GM19025 (cell line): ENCODE results near the gene CDT1.
"Not testable (repeated sequence)": the region's sequence is repeated elsewhere in the genome, so short reads cannot be mapped to it uniquely, and the experiment has no call there.

ENCODE experiments used
- ATAC-seq: cut with Tn5 transposase; IDR thresholded peaks from one replicate; pipeline ENCODE4 v1.9.1; 2021; ENCODE audit warnings: mild to moderate bottlenecking, low read depth, moderate library complexity; ENCODE audit not compliant: unreplicated experiment

CDT1 gene

DNA sequence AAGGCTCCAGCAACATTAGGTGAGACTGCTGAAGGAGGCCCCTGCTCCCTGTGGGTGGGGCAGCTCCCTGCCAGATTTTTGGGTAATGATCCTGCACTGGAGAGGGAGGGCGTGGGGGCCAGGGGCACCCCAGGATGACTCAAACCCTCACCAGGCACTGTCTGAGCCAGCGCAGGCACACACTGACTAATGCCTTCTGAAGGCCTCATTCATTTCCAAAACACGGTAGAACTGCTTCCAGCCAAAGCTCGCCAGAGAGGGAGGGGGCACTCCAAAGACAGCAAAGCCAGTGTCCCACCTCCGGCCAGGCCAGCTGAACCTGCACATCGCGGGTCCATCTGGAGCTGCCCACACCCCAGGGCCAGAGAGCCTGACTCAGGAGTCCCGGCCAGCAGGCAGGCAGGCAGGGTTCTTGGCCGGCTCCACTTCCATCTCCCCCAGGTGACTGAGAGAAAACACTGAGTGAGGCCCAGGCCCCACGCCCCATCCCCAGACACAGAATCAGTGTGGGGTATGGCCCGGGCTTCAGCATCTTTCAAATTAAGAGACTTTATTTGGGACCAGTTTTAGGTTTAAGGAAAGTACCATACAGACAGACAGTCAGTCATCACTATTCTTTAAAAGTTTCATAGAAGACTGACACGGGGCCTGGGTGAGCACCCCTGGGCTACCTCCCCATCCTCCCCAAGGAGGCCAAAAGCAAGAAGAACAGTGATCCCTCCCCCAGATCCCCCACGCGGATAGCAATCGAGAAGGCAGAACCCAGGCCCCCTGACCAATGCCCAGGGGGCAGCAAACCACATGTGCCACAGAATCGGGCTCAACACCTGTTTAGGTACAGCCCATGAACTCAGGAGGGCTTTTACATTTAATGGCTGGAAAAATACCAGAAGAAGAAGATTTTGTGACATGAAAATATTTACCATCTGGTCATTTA is 20.9 kb upstream of the CDT1 start:
- no peak for ATAC-seq

DNA sequence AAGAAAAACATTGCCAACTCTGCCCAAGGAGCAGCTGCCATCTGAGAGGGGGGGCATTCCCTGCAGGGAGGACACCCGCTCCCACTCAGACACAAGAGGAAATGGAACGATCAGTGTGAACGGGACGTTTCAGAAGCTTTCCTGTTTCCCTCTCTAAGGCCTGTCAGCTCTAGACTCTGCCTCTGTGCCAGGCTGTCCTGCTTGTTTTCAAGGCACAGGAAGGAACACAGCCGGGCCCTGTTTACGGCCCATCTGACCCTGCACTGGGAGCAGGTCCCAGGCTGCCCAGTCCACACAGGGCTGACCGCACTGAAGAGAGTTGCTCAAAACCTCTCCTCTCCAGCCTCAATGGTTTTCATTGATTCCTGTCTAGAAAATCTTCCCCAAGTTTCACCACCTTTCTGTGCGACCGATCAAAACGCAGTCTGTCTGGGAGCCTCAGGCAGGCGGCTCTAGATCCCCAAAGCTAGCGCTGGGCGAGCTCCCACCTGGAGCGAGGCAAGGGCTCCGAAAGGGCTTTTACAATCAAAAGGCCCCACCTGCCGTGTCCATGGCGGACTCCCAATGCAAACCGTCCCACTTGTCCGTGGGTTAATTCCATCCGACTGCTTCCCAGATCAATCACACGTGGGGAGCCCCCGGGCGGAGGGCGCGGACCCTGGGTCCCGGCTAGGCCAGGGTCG is 20.1 kb upstream of the CDT1 start:
- ATAC-seq: no peak

DNA sequence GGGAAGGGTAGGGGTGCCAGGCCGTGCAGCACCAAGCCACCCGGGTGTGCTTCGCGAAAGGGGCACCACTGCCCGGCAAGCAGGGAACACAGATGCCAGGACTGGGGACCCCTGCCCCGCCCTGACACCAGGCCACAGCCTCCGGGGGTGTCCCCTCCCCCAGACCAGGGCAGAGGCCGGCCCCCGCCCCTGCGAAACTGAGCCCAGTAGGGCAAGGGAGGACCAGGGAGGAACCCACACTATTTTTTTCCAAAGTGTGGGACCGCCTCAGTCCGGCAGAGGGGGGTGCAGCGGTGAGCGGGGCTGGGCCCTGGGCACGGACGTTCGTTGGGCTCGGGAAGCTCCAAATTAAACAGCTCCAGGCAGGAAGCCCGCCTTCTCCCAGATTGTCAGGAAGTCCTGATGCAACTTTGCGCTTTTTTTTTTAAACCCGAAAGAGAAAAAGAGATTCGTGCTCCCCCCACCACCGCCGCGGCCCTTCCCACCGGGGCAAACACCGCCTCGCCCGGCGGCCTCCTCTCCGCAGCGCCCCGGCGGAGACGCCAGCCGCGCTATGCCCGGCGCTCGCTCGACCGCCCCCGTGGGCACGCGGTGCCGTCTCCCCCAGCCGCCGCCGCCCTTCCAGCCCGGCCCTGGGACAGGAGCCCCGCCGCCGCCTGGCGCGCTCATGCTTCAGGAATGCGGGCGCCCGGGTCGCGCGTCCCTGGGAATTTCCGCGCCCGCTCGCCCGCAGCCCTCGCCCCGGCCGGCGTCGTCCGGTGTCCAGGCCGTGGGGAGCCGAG is 19.3 kb upstream of the CDT1 start:
- ATAC-seq: no peak

DNA sequence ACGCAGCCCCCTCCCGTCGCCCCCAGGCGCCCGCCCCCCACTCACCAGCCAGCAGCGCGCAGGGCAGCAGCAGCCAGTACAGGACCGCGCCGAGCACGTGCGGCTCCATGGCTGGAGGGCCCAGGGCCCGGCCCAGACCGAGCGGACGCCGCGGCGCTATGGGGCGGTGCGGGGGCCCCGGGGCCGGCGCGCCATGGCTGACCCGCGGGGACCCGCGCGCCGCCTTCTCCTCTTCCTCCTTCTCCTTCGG is 18.8 kb upstream of the CDT1 start:
- no peak for ATAC-seq

DNA sequence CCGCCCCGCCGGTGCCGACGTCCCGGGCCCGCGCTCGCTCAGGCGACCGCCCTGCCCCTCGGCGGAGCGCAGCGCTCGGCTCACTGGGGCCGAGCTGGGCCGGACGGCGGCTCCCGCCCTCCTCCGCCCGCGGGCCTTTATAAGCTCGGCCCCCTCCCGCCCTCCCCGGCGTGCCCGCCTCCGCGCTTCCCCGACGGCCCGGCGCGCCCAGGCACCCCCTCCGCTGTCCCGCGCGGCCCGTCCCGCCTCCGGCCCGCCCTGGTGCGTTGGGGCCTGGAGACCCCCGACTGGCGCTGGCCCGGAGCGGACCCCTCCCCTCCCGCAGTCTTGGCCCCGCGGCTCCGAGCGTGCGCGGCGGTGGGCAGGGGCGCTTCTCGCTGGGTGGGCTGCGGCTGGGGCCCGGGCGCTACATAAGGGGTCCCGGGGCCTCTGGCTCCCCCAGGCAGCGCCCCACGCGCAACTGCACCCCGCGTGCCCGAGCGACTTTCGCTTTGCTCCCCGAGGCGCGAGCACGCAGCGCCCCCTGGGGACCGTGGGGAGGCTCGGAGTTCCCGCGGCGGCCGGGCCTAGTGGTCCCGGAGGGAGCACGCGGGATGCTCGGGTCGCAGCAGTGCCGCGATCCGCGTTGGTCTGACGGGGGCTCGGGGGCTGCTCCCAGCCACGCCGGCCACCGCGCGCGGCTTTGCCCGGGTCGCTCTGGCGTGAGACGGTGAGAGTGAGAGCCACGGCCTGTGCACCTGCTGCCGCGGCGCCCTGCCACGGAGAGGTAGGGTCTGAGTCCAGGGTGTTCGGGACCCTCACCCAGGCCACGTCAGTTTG is 18.3 kb upstream of the CDT1 start, which contains the start of gene PIEZO1:
TSS of gene PIEZO1 (minus strand) at position 115 of the 819 bp plus-strand sequence. CDS start 256 bp downstream, outside the sequence.
- no peak for ATAC-seq

DNA sequence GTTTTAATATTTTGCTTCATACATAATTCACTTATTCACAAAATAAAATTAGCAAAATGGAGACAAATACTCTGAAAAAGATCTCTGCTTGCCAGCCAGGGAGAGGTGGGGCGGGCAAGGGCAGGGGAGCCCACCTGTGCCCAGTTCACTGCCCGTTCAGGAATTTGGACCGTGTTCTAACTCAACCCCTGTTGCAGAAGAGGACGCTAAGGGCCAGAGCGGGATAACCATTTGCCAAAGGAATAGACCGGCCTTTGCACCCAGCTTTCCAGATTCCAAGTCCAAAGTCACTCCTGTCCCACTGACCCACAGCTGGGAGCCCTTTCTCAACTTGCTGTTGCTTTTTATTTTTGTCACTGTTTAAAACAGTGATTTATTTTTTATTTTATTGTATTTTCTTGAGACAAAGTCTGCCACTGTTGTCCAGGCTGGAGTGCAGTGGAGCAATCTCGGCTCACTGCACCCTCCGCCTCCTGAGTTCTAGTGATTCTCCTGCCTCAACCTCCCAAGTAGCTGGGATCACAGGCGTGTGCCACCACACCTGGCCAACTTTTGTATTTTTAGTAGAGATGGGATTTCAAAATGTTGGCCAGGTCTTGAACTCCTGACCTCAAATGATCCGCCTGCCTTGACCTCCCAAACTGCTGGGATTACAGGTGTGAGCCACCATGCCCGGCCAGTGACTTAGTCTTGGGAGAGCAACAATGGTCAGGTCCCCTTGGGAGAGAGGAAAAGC is 15.8 kb upstream of the CDT1 start:
- no peak for ATAC-seq

DNA sequence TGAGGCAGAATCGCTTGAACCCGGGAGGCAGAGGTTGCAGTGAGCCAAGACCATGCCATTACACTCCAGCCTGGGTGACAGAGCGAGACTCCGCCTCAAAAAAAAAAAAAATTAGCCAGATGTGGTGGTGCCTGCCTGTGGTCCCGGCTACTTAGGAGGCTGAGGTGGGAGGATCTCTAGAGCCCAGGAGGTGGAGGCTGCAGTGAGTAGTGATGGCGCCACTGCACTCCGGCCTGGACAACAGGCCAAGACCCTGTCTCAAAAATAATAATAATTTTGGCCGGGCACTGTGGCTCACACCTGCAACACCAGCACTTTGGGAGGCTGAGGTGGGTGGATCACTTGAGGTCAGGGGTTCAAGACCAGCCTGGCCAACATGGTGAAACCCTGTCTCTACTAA is 14.8 kb upstream of the CDT1 start:
- not testable (repeated sequence) for ATAC-seq

DNA sequence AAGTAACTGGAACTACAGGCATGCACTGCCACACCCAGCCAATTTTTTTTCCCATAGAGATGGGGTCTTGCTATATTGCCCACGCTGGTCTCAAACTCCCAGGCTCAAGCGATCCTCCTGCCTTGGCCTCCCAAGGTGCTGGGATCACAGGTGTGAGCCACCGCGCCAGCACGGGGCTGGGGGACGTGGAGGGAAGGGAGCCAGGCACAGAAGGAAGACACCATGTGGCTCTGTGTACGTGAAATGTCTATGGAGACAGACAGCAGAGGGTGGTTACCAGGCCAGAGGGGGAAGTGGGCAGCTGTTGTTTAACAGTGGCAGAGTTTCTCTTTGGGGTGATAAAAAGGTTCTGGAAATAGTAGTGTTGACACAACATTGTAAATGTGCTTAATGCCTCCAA is 14.0 kb upstream of the CDT1 start:
- no peak for ATAC-seq

DNA sequence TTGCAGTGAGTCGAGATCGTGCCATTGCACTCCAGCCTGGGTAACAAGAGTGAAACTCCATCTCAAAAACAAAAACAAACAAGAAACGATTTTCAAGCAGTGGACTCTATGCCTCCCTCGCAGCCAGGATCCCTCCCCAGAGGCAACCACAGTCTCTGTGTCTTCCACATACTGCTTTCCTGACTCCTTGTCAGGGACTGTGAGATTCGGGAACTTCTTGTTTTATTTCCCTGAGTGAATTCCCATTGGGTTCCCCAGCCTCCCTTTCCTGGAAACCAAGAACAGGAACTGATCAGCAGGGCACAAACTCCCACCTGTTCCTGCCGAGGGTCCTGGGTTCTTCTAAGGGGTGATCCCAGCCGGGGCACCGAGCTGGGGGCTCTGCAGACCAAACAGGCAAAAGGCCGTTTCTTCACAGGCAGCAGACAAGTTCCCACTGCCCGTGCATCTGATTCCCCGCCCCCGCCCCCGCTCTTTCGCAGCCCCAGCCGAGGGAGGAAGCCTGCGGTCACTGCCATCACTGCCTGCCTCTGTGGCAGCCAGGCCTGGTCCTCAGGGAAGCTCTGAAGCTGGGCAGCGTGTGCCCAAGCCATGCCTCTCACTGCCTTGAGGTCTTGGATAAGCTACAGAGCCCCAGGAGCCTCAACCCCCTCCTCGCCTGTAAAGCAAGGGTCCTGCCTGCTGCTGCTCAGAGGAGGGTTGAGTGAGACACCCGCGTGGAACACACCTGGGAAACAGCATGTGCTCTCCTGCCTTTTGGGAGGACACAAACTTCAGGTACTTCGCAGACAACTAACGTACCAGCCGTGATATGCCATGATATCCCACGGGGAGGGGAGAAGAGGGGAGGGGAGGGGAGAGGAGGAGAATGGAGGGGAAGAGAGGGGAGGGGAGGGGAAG is 13.0 kb upstream of the CDT1 start:
- no peak for ATAC-seq

DNA sequence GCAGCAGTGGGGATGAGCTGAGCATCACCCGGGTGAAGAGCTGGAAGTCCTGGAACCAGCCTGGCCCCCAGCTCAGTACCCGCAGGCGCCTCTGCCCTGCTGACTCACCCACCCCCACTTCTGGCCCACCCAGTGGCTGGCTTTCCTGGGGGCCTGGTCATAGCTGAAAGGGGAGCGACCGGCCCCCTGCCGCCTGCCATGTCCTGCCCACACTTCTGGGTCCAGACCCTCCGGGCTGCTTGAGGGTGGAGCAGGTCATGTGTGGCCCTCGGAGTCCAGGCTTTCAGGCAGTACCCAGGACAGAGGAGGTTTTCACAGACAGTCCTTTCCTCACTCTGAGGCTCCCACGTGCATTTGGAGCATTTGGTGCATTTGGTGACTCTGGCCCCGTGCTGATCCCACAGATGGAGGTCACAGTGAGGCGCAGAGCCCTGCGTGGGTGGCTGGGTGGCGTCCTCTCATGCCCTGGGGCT is 11.5 kb upstream of the CDT1 start:
- no peak for ATAC-seq

DNA sequence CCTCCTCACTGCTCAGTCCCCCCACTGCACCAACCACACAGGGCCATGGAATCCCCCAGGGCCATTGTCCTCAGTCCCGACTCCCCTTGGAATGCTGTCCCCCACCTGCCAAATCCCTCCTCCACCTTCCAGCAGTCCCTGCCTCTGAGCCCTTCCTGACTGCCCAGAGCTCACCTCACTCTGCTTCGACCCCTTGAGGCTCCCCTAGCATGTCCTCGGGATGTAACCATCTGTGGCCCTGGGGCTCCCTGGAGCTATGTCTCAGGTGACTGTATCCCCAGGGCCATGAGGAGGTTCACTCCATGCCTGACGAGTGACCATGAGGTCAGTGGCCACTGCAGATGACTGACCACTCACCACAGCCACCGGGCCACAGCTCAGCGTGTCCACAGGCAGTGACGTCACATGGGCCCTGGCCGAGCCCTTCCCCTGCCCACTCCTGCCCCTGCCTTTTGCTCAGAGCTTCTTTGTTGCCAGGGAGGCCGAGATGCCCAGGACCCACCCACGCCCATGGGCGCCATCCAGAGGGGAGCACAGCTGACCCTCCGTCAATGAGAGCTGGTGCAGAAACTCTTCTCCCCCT is 10.8 kb upstream of the CDT1 start:
- ATAC-seq: no peak

DNA sequence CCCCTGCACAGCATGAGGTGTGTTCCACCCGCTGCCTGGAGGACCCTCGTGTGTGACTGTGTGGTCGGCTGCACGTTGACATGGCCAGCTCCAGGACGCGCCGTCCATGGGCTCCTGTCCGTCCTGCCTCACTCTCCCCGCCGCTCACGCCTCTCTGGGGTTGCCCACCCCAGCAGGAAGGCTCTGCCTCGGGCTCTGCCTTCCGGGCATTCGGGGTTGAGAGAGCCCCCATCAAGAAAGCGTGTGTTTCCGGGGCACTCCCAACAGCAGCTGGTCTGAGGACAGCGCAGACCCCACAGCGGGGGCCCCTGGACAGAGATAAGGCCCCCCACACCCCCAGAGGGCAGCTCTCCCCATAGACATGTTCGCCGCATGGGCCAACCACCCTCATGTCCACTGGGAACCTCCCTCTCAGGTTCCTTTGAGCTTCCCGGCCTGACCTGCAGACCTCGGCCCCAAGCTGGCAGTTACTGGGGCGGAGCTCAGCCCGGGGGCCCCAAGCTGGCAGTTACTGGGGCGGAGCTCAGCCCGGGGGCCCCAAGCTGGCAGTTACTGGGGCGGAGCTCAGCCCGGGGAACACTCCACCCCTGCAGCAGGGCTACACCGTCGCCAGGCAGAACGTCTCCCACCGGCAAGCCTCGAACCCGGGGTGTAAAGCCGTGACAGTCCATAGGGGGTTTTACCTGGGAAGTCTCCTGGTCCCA is 10.2 kb upstream of the CDT1 start:
- ATAC-seq: no peak

DNA sequence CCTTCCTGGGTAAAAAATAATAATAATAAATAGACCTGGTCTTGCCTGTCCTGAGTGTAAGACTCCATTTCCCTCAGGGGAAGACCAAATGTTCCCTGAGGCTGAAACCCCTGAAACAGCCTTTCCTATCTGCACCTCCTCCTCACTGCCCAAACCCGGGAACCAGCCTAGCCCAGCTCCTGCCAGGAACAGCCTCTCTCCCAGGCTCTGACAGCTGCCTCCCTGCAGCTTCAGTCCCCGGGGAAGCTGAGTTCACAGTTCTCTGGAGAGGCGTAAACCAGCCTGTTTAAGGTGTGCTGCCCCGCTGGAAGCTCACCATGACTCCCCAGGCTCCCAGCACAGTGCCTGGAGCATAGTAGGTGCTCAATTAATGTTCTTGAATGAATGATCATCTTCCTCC is 7.3 kb upstream of the CDT1 start:
- ATAC-seq: no peak

DNA sequence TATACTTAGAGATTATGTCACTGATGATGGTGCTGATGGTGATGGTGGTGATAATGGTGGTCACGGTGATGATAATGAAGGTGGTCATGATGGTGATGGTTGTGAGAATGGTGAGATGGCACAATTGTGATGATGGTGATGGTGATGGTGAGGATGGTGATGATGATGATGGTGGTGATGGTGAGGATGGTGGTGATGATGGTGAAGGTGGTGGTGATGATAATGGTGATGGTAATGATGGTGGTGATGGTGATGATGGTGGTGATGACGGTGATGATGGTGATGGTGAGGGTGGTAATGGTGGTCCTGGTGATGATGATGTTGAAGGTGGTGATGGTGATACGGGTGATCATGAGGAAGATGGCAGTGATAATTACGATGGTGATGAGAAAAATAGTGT is 5.5 kb upstream of the CDT1 start:
- ATAC-seq: no peak

DNA sequence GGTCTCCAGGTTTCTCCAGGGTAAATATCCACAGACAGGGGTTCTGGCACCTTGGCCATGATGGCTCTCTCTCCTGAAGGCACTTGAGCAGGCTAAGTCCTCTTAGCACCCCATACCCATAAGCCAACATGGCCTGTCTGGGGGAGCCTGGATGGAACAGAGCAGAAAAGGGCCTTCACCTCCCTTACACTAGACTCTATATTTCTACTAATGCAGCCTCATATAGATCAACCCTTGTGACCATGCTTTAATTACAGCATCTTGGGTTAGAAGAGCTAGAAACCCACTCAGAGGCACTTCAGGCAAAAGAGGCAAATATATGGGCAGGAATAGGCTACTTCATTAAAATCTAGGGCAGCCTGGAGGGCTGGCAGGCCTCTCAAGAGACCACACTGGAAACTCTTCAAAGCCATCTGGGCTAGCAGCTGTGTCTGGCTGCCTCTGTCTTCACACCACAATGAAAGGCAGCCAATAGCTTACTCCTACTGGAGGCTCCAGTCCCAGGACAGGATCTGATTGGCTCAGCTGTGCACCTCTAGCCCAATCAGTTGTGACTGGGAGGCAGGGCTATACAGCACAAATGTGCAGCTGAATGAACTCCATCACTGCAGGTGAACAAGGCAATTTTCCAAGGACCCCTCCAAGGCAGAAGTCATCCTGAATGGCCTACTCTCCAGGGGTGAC is 4.7 kb upstream of the CDT1 start:
- no peak for ATAC-seq

DNA sequence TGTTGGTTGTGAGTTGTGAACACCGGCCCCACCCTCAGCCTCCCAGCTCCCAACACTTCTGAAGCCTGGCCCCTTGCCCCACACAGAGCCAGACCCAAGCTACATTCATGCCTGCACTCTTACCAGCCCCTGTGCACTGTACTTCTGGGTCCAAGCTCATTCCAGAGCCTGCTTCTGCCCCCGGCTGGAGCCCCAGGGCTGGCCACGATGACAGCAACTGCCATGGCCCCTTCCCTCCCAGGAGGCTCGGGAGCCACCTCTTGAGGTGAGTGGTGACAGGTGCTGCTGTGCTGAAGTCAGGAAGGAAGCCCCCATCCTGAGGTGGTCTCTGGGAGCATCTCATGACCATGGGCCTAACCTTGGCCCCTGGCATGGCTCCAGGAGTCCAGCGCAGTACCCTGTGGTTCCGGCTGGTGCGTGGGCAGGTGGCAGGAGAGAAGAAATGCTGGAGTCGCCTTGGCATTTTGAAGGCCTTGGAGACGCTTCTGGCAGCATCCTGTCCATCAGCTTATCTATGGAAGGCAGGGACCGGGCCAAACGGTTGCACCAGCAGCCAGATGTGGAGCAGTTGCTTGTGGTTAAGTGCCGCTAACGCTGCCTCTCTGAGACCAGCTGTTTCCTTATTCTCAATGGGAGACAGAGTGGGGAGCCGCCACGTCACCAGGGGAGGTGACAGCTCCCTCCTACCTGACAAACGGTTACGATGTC is 3.9 kb upstream of the CDT1 start:
- ATAC-seq: no peak

DNA sequence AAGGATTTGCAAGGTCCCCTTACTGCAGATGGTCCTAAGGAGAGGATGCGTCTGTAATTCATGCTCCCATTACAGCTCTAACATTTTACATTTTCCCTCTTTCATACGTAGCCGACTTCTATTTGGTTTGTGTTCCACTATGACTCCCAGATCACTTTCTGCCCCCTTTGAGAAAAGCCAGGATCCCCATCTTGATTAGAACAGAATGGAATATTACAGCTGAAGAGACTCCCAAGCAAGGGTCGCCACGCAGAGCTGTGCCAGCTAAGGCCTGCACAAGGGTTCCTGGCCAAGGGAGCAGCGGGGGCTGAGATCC is 3.4 kb upstream of the CDT1 start:
- no peak for ATAC-seq
